Suprapubic skin (tissue), 4 donors: Measurements from ENCODE around the gene GRIK4. TPM values are rescaled to one million over a fixed set of nuclear protein-coding genes. Genes with fewer than 3 reads are reported as not detected.

Experiments used
- DNase-seq, 2 donors: peaks; one replicate each; pipeline ENCODE4 v3.0.0-alpha.2; 2019; ENCODE audit warnings: low spot score in 2 of 2
- H3K27ac ChIP-seq: fragments of 200-600 bp; sonication (generic); one replicate; pipeline ENCODE4 v1.5.1; 2019
- H3K27me3 ChIP-seq: fragments of 200-600 bp; sonication (generic); one replicate; pipeline ENCODE4 v1.5.1; 2019
- H3K36me3 ChIP-seq: fragments of 200-600 bp; sonication (generic); one replicate; pipeline ENCODE4 v1.5.1; 2019
- H3K4me1 ChIP-seq: fragments of 200-600 bp; sonication (generic); one replicate; pipeline ENCODE4 v1.5.1; 2019
- H3K4me3 ChIP-seq: fragments of 200-600 bp; sonication (generic); one replicate; pipeline ENCODE4 v1.5.1; 2019; ENCODE audit warnings: mild to moderate bottlenecking
- H3K9me3 ChIP-seq: fragments of 200-600 bp; sonication (generic); one replicate; pipeline ENCODE4 v1.5.1; 2019
- EP300 ChIP-seq: sonication (generic); formaldehyde crosslinking; IDR thresholded peaks from one replicate; pipeline ENCODE4 v1.6.1; 2017; ENCODE audit warnings: antibody characterized with exemption
- POLR2A ChIP-seq, 2 donors: fragments of 450-650 bp; IDR thresholded peaks; one replicate each; pipeline ENCODE4 v1.6.1; 2017; ENCODE audit warnings: antibody characterized with exemption in 2 of 2, mild to moderate bottlenecking in 2 of 2, moderate library complexity in 2 of 2
- POLR2AphosphoS5 ChIP-seq, 3 donors: sonication (generic); formaldehyde crosslinking; IDR thresholded peaks; one replicate each; pipeline ENCODE4 v1.6.1; 2017; ENCODE audit warnings: antibody characterized with exemption in 3 of 3
- WGBS: methylation state at CpG from one replicate; pipeline ENCODE4 v1.1.5; 2018; 5-methylcytosine and 5-hydroxymethylcytosine counted together
- total RNA-seq, 4 donors: library from RNA; depleted of rRNA; stranded (reverse); fragments of >200 nt; gene quantifications; one replicate each; pipeline ENCODE4 v1.1.0, GENCODE V29; 2016
- TF ChIP-seq, protein P1 (sequence below), 2 donors: fragments of 200-600 bp in 1 of 2; fragments of 450-650 bp in 1 of 2; sonication (generic) in 1 of 2; IDR thresholded peaks; one replicate each; pipeline ENCODE4 v1.5.1; 2016 to 2019; ENCODE audit warnings: antibody characterized with exemption in 2 of 2, mild to moderate bottlenecking in 1 of 2, moderate library complexity in 1 of 2

The GRIK4 gene
- total RNA-seq, 4 donors from 2014 or later = 0.24 TPM; not detected in 3

GRCh38 chr11:120568572-120569307 is 57.2 kb downstream of the GRIK4 start:
- Histone ChIP-seq H3K4me3 (no peak overlapping the region), H3K9me3 (no peaks in the 10 kb centered on the region), H3K36me3 (no peaks in the 10 kb centered on the region), H3K27ac (no peak overlapping the region), H3K4me1 (peaks cover 19% of the 10 kb centered on the region), H3K27me3 (peaks cover 22% of the 10 kb centered on the region)
- 80% methylated on average over 8 of the region's 8 CpGs for WGBS
- TF ChIP-seq EP300 (no peak), POLR2AphosphoS5 (IDR thresholded peaks at IDR 0.05) (no peak), POLR2A (IDR thresholded peaks at IDR 0.05) (no peak)
- TF ChIP-seq, protein P1, sequence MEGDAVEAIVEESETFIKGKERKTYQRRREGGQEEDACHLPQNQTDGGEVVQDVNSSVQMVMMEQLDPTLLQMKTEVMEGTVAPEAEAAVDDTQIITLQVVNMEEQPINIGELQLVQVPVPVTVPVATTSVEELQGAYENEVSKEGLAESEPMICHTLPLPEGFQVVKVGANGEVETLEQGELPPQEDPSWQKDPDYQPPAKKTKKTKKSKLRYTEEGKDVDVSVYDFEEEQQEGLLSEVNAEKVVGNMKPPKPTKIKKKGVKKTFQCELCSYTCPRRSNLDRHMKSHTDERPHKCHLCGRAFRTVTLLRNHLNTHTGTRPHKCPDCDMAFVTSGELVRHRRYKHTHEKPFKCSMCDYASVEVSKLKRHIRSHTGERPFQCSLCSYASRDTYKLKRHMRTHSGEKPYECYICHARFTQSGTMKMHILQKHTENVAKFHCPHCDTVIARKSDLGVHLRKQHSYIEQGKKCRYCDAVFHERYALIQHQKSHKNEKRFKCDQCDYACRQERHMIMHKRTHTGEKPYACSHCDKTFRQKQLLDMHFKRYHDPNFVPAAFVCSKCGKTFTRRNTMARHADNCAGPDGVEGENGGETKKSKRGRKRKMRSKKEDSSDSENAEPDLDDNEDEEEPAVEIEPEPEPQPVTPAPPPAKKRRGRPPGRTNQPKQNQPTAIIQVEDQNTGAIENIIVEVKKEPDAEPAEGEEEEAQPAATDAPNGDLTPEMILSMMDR (IDR thresholded peaks at IDR 0.05) = no peak
- peak in 1 of 2 donors; percentile 36 for DNase-seq

- WGBS = 80% methylated on average over 7 of the region's 7 CpGs
- no peak overlapping the region for H3K27ac ChIP-seq
- DNase-seq = peak; percentile 17 to 48
- H3K4me1 ChIP-seq = peaks cover 8% of the 10 kb centered on the region
- H3K9me3 ChIP-seq = no peaks in the 10 kb centered on the region
- no peak for TF ChIP-seq POLR2A (IDR thresholded peaks at IDR 0.05)
- no peak for TF ChIP-seq EP300
- TF ChIP-seq, protein P1 (IDR thresholded peaks at IDR 0.05) = no peak
- TF ChIP-seq POLR2AphosphoS5 (IDR thresholded peaks at IDR 0.05) = no peak
- H3K4me3 ChIP-seq = no peak overlapping the region
- peaks cover 11% of the 10 kb centered on the region for H3K27me3 ChIP-seq
- no peaks in the 10 kb centered on the region for H3K36me3 ChIP-seq
These were observed 58.3 kb downstream of the GRIK4 start for GRCh38 chr11:120569861-120570260.

DNA sequence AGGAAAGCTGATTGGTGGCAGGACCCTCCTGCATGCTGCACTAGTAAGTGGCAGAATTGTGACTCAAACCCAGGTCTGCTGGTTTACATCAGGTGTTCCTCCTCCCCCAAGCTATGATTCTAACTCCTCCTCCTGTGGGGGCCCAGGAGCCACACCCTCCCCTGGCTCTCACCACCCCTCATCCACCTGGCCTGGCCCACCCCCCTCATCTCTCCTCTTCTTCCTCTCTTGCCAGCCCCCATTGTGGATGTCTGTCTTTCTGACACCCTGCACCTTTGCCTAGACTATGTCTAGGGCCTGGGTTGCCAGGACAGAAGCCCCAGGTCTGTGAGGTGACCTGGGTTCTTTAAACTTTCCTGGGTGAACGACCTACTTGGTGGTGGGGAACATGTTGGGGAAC is 59.9 kb downstream of the GRIK4 start:
- no peaks in the 10 kb centered on the region for H3K36me3 ChIP-seq
- TF ChIP-seq POLR2A (IDR thresholded peaks at IDR 0.05) = no peak
- no peak for TF ChIP-seq EP300
- TF ChIP-seq POLR2AphosphoS5 (IDR thresholded peaks at IDR 0.05) = no peak
- TF ChIP-seq, protein P1 (IDR thresholded peaks at IDR 0.05) = no peak
- DNase-seq = peak; percentile 42 to 54
- no peak overlapping the region for H3K4me3 ChIP-seq
- no peaks in the 10 kb centered on the region for H3K4me1 ChIP-seq
- peaks cover 7% of the 10 kb centered on the region for H3K27me3 ChIP-seq
- no peaks in the 10 kb centered on the region for H3K9me3 ChIP-seq
- no peak overlapping the region for H3K27ac ChIP-seq
- 50% methylated on average over 1 of the region's 1 CpG for WGBS

GRCh38 chr11:120573756-120574354 is 62.3 kb downstream of the GRIK4 start:
- Histone ChIP-seq H3K4me1 (no peaks in the 10 kb centered on the region), H3K36me3 (no peaks in the 10 kb centered on the region), H3K27ac (no peak overlapping the region), H3K4me3 (no peak overlapping the region), H3K9me3 (no peaks in the 10 kb centered on the region), H3K27me3 (peaks cover 18% of the 10 kb centered on the region)
- DNase-seq = no peak
- WGBS = 93% methylated on average over 10 of the region's 10 CpGs
- TF ChIP-seq POLR2A (IDR thresholded peaks at IDR 0.05) = no peak
- TF ChIP-seq POLR2AphosphoS5 (IDR thresholded peaks at IDR 0.05) = no peak
- TF ChIP-seq, protein P1 (IDR thresholded peaks at IDR 0.05) = no peak
- TF ChIP-seq EP300 = no peak

GRCh38 chr11:120574876-120575275 is 63.3 kb downstream of the GRIK4 start:
- Histone ChIP-seq H3K36me3 (no peaks in the 10 kb centered on the region), H3K27ac (no peak overlapping the region), H3K9me3 (no peaks in the 10 kb centered on the region), H3K4me3 (no peak overlapping the region), H3K27me3 (peaks cover 18% of the 10 kb centered on the region), H3K4me1 (no peaks in the 10 kb centered on the region)
- WGBS = 89% methylated on average over 8 of the region's 8 CpGs
- TF ChIP-seq, protein P1 (IDR thresholded peaks at IDR 0.05) = no peak
- TF ChIP-seq POLR2A (IDR thresholded peaks at IDR 0.05) (no peak), EP300 (no peak), POLR2AphosphoS5 (IDR thresholded peaks at IDR 0.05) (no peak)
- no peak for DNase-seq
